SK-N-SH (cell line): ENCODE data around the gene AUP1.

Source experiments
- RAD21 ChIP-seq: IDR thresholded peaks from 2 replicates; pipeline ENCODE4 v1.6.1; 2012; ENCODE audit warnings: mild to moderate bottlenecking, low read length
- TF ChIP-seq, protein P1 (sequence below): fragments of 200-600 bp; sonication (generic); IDR thresholded peaks from 2 replicates; pipeline ENCODE4 v1.6.1; 2017; ENCODE audit warnings: antibody characterized with exemption, mild to moderate bottlenecking, moderate library complexity

DNA sequence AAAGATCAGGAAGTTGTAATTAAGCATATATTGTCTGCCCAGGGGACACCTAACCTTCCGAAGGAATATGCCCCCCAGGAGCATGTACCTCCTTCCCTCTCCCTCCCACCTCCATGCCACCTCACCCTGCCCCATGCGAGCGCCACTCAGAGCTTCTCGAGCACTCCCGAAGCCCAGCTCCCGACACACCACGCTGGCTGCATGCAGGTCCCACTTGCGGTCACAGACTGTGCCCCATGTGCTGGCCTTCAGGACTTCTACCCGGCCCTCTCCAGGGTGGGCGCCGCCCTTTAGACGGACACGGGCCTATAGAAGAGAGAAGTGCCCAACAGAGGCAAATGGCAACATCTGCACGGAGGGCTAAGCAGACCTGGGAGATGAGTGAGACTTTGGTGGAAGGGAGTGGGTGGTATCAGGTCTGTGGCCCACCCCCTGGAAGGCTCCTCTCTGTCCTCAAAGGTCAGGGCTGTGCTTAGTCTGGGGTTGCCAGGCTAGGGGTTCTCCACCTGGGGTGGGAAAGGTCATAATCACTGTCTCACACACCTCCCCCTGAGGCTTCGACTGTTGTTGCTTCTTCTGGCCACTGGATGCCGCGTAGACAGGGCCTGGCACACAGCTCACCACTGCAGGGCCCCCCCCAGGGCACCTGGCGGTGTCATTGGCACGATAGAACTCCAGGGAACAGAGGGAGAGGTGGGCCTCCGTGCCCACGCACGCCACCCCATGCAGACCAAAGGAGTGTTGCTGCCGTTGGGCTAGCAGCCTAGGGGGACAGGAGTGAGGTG is 6.9 kb upstream of the AUP1 start:
- TF ChIP-seq RAD21, result no peak
- TF ChIP-seq, protein P1, sequence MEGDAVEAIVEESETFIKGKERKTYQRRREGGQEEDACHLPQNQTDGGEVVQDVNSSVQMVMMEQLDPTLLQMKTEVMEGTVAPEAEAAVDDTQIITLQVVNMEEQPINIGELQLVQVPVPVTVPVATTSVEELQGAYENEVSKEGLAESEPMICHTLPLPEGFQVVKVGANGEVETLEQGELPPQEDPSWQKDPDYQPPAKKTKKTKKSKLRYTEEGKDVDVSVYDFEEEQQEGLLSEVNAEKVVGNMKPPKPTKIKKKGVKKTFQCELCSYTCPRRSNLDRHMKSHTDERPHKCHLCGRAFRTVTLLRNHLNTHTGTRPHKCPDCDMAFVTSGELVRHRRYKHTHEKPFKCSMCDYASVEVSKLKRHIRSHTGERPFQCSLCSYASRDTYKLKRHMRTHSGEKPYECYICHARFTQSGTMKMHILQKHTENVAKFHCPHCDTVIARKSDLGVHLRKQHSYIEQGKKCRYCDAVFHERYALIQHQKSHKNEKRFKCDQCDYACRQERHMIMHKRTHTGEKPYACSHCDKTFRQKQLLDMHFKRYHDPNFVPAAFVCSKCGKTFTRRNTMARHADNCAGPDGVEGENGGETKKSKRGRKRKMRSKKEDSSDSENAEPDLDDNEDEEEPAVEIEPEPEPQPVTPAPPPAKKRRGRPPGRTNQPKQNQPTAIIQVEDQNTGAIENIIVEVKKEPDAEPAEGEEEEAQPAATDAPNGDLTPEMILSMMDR, result no peak
